WTC11 (cell line): ENCODE measurements around the gene TSKU. TPM values are rescaled to one million over a fixed set of nuclear protein-coding genes. Genes with fewer than 3 reads are reported as not detected.

Experiments
- ARID4B ChIP-seq: sonication (generic); formaldehyde crosslinking; IDR thresholded peaks from 2 replicates; pipeline ENCODE4 v1.8.0; 2023; ENCODE audit warnings: missing genetic modification reagents, mild to moderate bottlenecking, borderline replicate concordance
- ATF1 ChIP-seq: sonication (generic); formaldehyde crosslinking; IDR thresholded peaks from 2 replicates; pipeline ENCODE4 v1.8.1; 2023; ENCODE audit warnings: mild to moderate bottlenecking, moderate library complexity, missing genetic modification reagents
- CBFB ChIP-seq: sonication (generic); formaldehyde crosslinking; IDR thresholded peaks from 2 replicates; pipeline ENCODE4 v1.8.1; 2022; ENCODE audit warnings: mild to moderate bottlenecking, low read depth, missing genetic modification reagents
- E2F1 ChIP-seq: sonication (generic); formaldehyde crosslinking; IDR thresholded peaks from 2 replicates; pipeline ENCODE4 v1.8.0; 2022; ENCODE audit warnings: mild to moderate bottlenecking, missing genetic modification reagents
- ELF4 ChIP-seq: sonication (generic); formaldehyde crosslinking; IDR thresholded peaks from 2 replicates; pipeline ENCODE4 v1.8.1; 2022; ENCODE audit warnings: low read depth, mild to moderate bottlenecking, moderate library complexity, missing genetic modification reagents
- ESRRA ChIP-seq: sonication (generic); formaldehyde crosslinking; IDR thresholded peaks from 2 replicates; pipeline ENCODE4 v1.8.1; 2022; ENCODE audit warnings: mild to moderate bottlenecking, missing genetic modification reagents, borderline replicate concordance
- ETV6 ChIP-seq: sonication (generic); formaldehyde crosslinking; IDR thresholded peaks from 2 replicates; pipeline ENCODE4 v1.8.1; 2022; ENCODE audit warnings: mild to moderate bottlenecking, missing genetic modification reagents
- FOXK1 ChIP-seq: sonication (generic); formaldehyde crosslinking; IDR thresholded peaks from 2 replicates; pipeline ENCODE4 v1.8.0; 2022; ENCODE audit warnings: mild to moderate bottlenecking, moderate library complexity, missing genetic modification reagents
- FOXP1 ChIP-seq: sonication (generic); formaldehyde crosslinking; IDR thresholded peaks from 2 replicates; pipeline ENCODE4 v1.8.0; 2022; ENCODE audit warnings: missing genetic modification reagents, mild to moderate bottlenecking, moderate library complexity, borderline replicate concordance
- GTF2I ChIP-seq: fragments of 250-450 bp; sonication (Bioruptor Pico); conservative IDR thresholded peaks from 2 replicates; pipeline ENCODE4 v1.4.0; 2021; ENCODE audit warnings: mild to moderate bottlenecking
- JAZF1 ChIP-seq: fragments of 250-450 bp; sonication (Bioruptor Pico); IDR thresholded peaks from 2 replicates; pipeline ENCODE4 v1.9.0; 2021; ENCODE audit warnings: moderate library complexity, mild to moderate bottlenecking, inconsistent platforms
- MAX ChIP-seq: sonication (generic); formaldehyde crosslinking; IDR thresholded peaks from 2 replicates; pipeline ENCODE4 v1.8.0; 2022; ENCODE audit warnings: mild to moderate bottlenecking, missing genetic modification reagents
- MXD4 ChIP-seq: fragments of 250-450 bp; sonication (Bioruptor Pico); IDR thresholded peaks from 2 replicates; pipeline ENCODE4 v1.8.0; 2021; ENCODE audit warnings: mild to moderate bottlenecking, moderate library complexity, borderline replicate concordance
- NR1H2 ChIP-seq: sonication (generic); formaldehyde crosslinking; IDR thresholded peaks from 2 replicates; pipeline ENCODE4 v1.9.0; 2021; ENCODE audit warnings: mild to moderate bottlenecking, moderate library complexity, missing genetic modification reagents
- OVOL2 ChIP-seq: fragments of 250-450 bp; sonication (Bioruptor Pico); IDR thresholded peaks from 2 replicates; pipeline ENCODE4 v1.9.0; 2021; ENCODE audit warnings: mild to moderate bottlenecking, borderline replicate concordance
- RORB ChIP-seq: fragments of 250-450 bp; sonication (Bioruptor Pico); IDR thresholded peaks from 2 replicates; pipeline ENCODE4 v1.9.0; 2021; ENCODE audit warnings: mild to moderate bottlenecking
- TCF7 ChIP-seq: sonication (generic); formaldehyde crosslinking; IDR thresholded peaks from 2 replicates; pipeline ENCODE4 v1.8.0; 2022; ENCODE audit warnings: mild to moderate bottlenecking, low read depth, missing genetic modification reagents, moderate library complexity
- TEAD1 ChIP-seq: sonication (generic); formaldehyde crosslinking; IDR thresholded peaks from 2 replicates; pipeline ENCODE4 v1.8.0; 2022; ENCODE audit warnings: mild to moderate bottlenecking, missing genetic modification reagents
- TP53 ChIP-seq: sonication (generic); formaldehyde crosslinking; IDR thresholded peaks from 2 replicates; pipeline ENCODE4 v1.8.1; 2023; ENCODE audit warnings: mild to moderate bottlenecking, missing genetic modification reagents
- ZNF138 ChIP-seq: sonication (generic); formaldehyde crosslinking; conservative IDR thresholded peaks from 2 replicates; pipeline ENCODE4 v1.8.1; 2022; ENCODE audit warnings: mild to moderate bottlenecking, moderate library complexity, missing genetic modification reagents
- ZNF232 ChIP-seq: sonication (generic); formaldehyde crosslinking; IDR thresholded peaks from 2 replicates; pipeline ENCODE4 v1.8.0; 2022; ENCODE audit warnings: mild to moderate bottlenecking, missing genetic modification reagents
- total RNA-seq: library from RNA; stranded (reverse); gene quantifications from 3 replicates; pipeline ENCODE4 v1.2.3, GENCODE V29; 2021
- TF ChIP-seq, protein P1 (sequence below): fragments of 200-600 bp; IDR thresholded peaks from 2 replicates; pipeline ENCODE4 v1.8.0; 2022; ENCODE audit warnings: antibody characterized with exemption
- TF ChIP-seq, protein P2 (sequence below): sonication (generic); formaldehyde crosslinking; IDR thresholded peaks from 2 replicates; pipeline ENCODE4 v1.8.0; 2023; ENCODE audit warnings: mild to moderate bottlenecking, missing genetic modification reagents
- TF ChIP-seq, protein P3 (sequence below): sonication (generic); formaldehyde crosslinking; IDR thresholded peaks from 2 replicates; pipeline ENCODE4 v1.8.1; 2022; ENCODE audit warnings: mild to moderate bottlenecking, missing genetic modification reagents, moderate library complexity, borderline replicate concordance
- TF ChIP-seq, protein P4 (sequence below): sonication (generic); formaldehyde crosslinking; IDR thresholded peaks from 2 replicates; pipeline ENCODE4 v1.8.0; 2023; ENCODE audit warnings: missing genetic modification reagents

The TSKU gene
- total RNA-seq, 1 experiment from 2014 or later: 30.3 TPM

DNA sequence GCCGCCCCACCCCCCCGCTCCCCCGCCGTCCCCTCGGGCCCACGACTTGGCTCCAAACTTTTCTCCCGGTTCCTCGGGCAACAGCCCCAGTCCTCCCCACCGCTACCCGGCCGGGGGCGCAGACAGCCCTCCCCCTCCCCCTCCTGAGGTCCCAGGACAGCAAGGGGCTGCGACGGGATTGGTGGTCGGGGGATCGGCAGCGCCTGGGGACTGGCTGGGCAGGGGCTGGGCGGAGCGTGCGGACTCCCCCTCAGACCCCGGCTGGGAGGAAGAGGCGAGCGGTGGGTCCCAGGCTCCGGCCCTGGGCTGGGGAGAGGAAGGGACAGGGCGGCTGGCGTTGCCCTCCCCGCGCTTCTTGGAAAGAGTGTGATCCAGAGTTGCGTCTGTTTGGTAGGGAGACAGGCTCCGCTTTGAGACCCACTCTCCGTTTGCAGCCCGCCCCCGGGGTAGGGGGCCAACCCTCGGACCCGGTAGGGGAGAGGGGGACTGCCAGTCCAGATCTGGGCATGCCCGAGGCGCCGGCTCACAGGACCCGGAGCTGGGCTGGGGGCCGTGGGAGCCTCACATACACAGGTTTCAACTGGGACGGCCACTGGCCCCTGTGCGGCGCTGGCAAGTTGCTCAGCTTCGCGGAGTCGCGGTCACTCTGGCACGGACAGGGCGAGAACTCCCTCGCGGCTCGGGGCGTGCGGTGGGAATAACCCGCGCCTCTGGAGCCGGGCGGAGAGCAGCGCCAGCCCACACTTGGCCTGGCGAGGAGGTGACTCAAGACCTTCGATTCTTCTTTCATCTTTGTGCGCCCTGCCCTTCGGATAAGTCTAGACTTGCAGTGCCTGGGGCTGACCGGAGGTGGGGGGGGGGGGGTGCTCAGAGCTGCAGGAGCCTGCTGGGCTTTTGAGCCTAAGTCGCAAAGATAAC lies 999 bp downstream of the TSKU start (continued):
- TF ChIP-seq, protein P1, sequence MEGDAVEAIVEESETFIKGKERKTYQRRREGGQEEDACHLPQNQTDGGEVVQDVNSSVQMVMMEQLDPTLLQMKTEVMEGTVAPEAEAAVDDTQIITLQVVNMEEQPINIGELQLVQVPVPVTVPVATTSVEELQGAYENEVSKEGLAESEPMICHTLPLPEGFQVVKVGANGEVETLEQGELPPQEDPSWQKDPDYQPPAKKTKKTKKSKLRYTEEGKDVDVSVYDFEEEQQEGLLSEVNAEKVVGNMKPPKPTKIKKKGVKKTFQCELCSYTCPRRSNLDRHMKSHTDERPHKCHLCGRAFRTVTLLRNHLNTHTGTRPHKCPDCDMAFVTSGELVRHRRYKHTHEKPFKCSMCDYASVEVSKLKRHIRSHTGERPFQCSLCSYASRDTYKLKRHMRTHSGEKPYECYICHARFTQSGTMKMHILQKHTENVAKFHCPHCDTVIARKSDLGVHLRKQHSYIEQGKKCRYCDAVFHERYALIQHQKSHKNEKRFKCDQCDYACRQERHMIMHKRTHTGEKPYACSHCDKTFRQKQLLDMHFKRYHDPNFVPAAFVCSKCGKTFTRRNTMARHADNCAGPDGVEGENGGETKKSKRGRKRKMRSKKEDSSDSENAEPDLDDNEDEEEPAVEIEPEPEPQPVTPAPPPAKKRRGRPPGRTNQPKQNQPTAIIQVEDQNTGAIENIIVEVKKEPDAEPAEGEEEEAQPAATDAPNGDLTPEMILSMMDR: no peak
- TF ChIP-seq GTF2I (CRISPR knock-in tag) (no peak), OVOL2 (CRISPR knock-in tag) (no peak), ZNF138 (CRISPR knock-in tag) (peak; percentile 52; the same call in 1 of the 2 replicates), MXD4 (CRISPR knock-in tag) (no peak), ELF4 (CRISPR knock-in tag) (no peak), FOXK1 (CRISPR knock-in tag) (no peak), ESRRA (no peak), ETV6 (CRISPR knock-in tag) (no peak), MAX (CRISPR knock-in tag) (peak; percentile 10; the same call in 1 of the 2 replicates), JAZF1 (CRISPR knock-in tag) (no peak), TEAD1 (CRISPR knock-in tag) (no peak; the same call in 1 of the 2 replicates), TCF7 (CRISPR knock-in tag) (no peak), ZNF232 (no peak), E2F1 (CRISPR knock-in tag) (no peak), ARID4B (CRISPR knock-in tag) (peak; percentile 77; the same call in 1 of the 2 replicates), CBFB (CRISPR knock-in tag) (no peak), ATF1 (no peak), NR1H2 (CRISPR knock-in tag) (no peak), RORB (no peak), FOXP1 (CRISPR knock-in tag) (no peak), TP53 (CRISPR knock-in tag) (0 out of 2 replicates have a peak, but pooled peaks have one; percentile 59)
- TF ChIP-seq, protein P2, sequence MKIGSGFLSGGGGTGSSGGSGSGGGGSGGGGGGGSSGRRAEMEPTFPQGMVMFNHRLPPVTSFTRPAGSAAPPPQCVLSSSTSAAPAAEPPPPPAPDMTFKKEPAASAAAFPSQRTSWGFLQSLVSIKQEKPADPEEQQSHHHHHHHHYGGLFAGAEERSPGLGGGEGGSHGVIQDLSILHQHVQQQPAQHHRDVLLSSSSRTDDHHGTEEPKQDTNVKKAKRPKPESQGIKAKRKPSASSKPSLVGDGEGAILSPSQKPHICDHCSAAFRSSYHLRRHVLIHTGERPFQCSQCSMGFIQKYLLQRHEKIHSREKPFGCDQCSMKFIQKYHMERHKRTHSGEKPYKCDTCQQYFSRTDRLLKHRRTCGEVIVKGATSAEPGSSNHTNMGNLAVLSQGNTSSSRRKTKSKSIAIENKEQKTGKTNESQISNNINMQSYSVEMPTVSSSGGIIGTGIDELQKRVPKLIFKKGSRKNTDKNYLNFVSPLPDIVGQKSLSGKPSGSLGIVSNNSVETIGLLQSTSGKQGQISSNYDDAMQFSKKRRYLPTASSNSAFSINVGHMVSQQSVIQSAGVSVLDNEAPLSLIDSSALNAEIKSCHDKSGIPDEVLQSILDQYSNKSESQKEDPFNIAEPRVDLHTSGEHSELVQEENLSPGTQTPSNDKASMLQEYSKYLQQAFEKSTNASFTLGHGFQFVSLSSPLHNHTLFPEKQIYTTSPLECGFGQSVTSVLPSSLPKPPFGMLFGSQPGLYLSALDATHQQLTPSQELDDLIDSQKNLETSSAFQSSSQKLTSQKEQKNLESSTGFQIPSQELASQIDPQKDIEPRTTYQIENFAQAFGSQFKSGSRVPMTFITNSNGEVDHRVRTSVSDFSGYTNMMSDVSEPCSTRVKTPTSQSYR (CRISPR knock-in tag): peak; percentile 16; the same call in 1 of the 2 replicates
- TF ChIP-seq, protein P3, sequence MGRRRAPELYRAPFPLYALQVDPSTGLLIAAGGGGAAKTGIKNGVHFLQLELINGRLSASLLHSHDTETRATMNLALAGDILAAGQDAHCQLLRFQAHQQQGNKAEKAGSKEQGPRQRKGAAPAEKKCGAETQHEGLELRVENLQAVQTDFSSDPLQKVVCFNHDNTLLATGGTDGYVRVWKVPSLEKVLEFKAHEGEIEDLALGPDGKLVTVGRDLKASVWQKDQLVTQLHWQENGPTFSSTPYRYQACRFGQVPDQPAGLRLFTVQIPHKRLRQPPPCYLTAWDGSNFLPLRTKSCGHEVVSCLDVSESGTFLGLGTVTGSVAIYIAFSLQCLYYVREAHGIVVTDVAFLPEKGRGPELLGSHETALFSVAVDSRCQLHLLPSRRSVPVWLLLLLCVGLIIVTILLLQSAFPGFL: no peak
- TF ChIP-seq, protein P4, sequence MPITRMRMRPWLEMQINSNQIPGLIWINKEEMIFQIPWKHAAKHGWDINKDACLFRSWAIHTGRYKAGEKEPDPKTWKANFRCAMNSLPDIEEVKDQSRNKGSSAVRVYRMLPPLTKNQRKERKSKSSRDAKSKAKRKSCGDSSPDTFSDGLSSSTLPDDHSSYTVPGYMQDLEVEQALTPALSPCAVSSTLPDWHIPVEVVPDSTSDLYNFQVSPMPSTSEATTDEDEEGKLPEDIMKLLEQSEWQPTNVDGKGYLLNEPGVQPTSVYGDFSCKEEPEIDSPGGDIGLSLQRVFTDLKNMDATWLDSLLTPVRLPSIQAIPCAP (CRISPR knock-in tag): no peak
